Astrocyte of the cerebellum (primary cell): ENCODE measurements around the gene SLC4A4.

Source experiments
- DNase-seq: peaks from one replicate; pipeline ENCODE4 v3.0.0-alpha.2; 2011; ENCODE audit warnings: low read depth
- H3K4me3 ChIP-seq: 2 replicates; pipeline ENCODE4 v1.5.1; 2011; ENCODE audit warnings: mild to moderate bottlenecking, low read depth, low read length, moderate library complexity
- in situ Hi-C: cut with HindIII; loops from 2 replicates; pipeline ENCODE4 v1.10.0; 2017; ENCODE audit warnings: low sequenced_read_pairs
- TF ChIP-seq, protein P1 (sequence below): IDR thresholded peaks from 2 replicates; pipeline ENCODE4 v1.5.1; 2012; ENCODE audit warnings: low read length, low read depth, moderate library complexity, mild to moderate bottlenecking; ENCODE audit errors: missing control alignments

Gene SLC4A4

DNA sequence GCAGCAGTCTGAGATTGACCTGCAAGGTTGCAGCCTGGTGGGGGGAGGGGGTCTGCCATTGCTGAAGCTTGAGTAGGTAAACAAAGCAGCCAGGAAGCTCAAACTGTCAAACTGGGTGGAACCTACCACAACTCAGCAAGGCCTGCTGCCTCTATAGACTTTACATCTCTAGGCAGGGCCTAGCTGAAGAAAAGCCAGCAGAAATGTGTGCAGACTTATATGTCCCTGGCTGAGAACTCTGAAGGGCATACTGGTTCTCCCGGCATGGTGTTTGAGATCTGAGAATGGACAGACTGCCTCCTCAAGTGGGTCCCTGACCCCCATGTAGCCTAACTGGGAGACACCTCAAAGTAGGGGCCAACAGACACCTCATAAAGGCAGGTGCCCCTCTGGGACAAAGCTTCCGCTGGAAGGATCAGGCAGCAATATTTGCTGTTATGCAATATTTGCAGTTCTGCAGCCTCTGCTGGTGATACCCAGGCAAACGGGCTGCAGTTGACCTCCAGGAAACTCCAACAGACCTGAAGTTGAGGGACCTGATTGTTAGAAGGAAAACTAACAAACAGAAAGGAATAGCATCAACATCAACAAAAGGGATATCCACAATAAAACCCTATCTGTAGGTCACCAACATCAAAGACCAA is 277.5 kb downstream of the SLC4A4 start:
- no peak overlapping the region for H3K4me3 ChIP-seq
- in situ Hi-C loops = no loop called here
- DNase-seq = no peak
- TF ChIP-seq, protein P1, sequence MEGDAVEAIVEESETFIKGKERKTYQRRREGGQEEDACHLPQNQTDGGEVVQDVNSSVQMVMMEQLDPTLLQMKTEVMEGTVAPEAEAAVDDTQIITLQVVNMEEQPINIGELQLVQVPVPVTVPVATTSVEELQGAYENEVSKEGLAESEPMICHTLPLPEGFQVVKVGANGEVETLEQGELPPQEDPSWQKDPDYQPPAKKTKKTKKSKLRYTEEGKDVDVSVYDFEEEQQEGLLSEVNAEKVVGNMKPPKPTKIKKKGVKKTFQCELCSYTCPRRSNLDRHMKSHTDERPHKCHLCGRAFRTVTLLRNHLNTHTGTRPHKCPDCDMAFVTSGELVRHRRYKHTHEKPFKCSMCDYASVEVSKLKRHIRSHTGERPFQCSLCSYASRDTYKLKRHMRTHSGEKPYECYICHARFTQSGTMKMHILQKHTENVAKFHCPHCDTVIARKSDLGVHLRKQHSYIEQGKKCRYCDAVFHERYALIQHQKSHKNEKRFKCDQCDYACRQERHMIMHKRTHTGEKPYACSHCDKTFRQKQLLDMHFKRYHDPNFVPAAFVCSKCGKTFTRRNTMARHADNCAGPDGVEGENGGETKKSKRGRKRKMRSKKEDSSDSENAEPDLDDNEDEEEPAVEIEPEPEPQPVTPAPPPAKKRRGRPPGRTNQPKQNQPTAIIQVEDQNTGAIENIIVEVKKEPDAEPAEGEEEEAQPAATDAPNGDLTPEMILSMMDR = no peak
